Measurements from ENCODE around the gene THRAP3.
A peak's percentile ranks its signal among the peaks of the same experiment; 100 is the strongest.
"Not testable (repeated sequence)": the region's sequence is repeated elsewhere in the genome, so short reads cannot be mapped to it uniquely, and the experiment has no call there.

THRAP3 gene

DNA sequence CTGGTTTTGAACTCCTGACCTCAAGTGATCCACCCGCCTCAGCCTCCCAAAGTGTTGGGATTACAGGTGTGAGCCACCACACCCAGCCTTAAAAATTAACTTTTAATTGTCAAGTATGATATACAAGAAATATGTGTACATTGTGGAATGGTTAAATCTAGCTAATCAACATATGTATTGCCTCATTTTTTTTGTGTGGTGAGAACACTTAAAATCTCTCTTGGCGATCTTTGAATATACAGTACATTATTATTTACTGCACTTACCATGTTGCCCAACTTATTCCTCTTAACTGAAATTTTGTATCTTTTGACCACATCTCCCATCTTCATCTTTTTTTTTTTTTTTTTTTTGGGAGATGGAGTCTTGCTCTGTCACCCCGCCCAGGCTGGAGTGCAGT lies 23.3 kb downstream of the THRAP3 start:
- DNase-seq (ENCODE audit: low read depth): no peak

DNA sequence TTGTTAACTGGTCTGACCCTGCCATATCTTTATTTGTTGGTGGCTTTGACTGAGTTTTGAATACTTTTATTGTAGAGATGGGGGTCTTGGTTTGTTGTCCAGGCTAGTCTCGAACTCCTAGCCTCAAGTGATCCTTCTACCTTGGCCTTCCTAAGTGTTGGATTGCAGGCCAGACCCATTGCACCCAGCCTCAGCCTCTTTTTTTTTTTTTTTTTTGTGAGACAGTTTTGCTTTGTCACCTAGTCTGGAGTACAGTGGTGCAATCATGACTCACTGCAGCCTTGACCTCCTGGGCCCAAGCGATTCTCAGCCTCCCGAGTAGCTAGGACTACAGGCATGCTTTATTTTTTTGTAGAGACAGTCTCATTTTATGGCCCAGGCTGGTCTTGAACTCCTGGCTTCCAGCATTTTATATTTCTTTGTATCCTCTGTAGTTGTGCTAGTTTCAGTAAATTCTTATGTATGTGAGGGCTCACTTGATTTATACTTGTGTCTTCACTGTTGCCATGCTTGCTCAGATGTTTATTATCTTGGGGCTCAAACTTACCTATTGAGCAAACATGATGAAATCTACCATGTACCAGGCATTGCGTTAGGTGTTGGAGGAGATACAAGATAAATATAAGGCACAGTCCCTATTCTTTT lies 24.1 kb downstream of the THRAP3 start:
- DNase-seq (ENCODE audit: low read depth): no peak

DNA sequence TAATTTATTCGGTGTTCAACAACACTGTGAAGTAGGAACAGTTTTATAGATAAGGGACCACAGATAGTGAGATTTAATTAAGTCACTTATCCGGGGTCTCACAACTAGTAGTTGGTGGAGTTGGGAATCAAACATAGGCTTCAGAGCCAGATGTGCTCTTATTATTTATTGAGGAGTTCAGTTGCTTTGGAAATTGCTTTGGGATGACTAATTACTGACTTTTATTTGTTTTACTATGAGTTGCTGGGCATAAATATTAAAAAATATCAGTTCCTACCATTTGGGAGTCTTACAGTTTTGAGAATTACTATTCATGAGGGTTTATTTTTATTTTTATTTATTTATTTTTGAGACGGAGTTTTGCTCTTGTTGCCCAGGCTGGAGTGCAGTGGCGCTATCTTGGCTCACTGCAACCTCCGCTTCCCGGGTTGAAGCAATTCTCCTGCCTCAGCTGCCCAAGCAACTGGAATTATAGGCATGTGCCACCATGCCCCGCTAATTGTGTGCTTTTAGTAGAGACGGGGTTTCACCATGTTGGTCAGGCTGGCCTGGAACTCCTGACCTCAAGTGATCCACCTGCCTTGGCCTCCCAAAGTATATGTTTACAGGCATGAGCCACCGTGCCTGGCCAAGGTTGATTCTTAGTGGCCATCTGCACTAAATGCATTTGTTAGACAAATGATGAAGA lies 27.7 kb downstream of the THRAP3 start:
- no peak for DNase-seq (ENCODE audit: low read depth)

DNA sequence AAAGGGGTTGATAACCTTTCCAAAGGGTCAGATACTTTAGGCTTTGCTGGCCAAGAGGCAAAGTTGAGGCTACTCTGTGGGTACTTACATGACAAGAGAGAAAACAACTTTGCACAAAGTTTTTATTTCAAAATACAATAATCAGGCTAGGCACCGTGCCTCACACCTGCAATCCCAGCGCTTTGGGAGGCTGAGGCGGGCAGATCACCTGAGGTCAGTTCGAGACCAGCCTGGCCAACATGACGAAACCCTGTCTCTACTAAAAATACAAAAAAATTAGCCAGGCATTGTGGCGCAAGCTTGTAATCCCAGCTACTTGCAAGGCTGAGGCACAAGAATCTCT lies 28.2 kb downstream of the THRAP3 start:
- not testable (repeated sequence) for DNase-seq (ENCODE audit: low read depth)

DNA sequence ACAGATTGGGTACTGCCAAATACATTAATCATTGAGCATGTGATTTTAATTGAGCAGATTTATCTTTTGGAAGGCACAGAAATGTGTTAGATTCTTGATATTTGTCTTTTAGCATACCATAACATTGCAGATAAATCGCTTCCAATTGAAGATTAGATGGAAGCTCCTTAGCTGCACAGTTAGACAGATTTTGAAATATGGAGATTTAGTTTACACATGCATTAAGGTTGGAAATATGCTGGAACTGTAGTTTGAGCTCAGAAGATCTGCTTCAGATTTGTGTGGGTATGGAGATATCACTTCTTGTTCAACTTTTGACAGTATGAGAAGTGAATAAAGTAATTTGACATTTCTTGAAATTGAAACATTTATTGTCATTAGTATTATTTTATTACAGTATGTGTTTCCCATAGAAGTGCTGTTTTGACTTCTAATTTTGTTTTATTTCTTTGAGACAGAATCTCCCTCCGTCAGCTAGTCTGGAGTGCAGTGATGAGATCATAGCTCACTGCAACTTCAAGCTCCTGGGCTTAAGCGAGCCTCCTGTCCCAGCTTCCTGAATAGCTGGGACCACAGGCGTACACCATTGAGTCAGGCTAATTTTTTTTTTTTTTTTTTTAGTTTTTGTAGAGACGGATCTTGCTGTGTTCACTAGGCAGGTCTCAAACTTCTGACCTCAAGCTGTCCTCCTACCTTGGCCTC lies 29.1 kb downstream of the THRAP3 start:
- no peak for DNase-seq (ENCODE audit: low read depth)

DNA sequence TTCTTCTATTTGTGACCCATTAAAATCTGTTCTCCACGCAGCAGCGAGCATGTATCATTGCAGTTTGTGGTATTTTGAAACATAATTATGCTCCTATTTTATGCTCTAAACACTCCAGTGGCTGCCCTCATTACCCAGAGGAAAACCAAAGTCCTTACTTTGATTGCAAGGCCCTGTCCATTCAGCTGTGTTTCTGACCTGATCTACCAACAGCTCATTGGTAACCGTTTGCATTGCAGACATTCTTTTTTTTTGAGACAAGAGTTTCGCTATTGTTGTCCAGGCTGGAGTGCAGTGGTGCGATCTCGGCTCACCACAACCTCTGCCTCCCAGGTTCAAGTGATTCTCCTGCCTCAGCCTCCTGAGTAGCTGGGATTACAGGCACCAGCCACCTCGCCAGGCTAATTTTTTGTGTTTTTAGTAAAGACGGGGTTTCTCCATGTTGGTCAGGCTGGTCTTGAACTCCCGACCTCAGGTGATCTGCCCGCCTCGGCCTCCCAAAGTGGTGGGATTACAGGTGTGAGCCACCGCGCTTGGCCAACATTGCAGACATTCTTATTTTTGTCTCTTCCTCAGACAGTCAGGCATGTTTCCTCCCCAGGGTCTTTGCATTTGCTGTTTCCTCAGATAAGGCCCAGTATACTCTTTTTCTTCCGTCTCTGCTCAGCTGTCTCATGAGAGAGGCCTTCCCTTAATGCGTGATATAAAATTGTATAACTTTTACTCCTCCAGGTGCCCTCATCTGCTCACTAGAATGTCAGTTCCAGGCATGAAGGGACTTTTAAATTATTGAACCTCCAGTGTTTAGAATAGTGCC lies 32.5 kb downstream of the THRAP3 start:
- DNase-seq (ENCODE audit: low read depth): no peak

DNA sequence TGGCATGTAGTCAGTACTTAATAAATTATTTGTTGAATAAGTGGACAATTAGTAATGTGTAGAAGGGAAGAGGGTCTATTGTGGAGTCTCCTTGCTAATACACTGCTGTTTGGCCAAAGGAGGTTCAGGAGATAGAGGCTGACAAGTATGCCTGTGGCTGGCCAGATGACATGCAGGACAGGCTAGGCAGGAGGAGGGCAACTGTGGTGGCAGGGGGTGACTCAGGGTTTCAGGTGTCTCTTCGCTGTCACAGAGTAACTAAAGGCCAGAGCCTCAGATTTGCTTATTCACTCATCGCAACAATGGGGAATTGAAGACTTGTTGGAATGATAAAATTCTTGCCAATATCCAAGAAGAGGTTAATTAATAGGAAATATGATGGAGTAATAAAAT lies 33.1 kb downstream of the THRAP3 start:
- no peak for DNase-seq (ENCODE audit: low read depth)

DNA sequence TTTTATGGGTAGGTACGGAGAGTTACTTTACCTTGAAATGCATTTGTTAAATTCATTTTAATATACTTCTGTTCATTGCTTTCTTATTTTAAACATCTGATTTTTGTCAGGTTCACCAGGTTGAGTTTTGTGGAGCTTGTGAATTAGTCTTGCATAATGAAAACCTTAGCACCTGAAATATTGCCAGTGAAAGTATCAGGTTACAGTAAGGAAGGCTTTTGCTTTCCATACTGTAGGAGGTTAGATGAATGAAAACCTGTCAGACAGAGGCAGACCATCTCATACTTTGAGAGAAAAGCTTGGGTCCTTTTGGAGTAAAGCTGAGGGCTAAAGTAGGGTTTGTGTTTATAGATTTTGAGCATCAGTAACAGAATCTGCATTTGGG lies 34.7 kb downstream of the THRAP3 start:
- no peak for DNase-seq (ENCODE audit: low read depth)

DNA sequence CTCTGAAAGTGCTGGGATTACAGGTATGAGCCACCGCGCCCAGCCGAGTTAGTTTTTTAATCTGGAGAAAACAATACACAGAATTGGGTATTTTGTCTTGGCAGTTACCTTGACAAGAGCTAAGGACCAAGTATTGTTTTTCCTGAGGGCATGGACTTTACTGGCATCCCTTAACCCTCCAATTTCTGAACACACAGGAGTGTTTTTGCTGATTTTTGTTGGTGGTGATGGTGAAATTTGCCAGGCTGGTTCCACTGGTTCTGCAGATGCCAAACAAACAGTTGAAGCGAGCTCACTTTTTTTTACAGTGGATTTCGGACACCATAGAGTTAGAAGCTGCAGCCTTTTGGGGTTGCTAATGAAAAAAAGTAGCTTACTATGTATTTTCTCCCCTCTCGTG lies 44.7 kb downstream of the THRAP3 start:
- no peak for DNase-seq (ENCODE audit: low read depth)

DNA sequence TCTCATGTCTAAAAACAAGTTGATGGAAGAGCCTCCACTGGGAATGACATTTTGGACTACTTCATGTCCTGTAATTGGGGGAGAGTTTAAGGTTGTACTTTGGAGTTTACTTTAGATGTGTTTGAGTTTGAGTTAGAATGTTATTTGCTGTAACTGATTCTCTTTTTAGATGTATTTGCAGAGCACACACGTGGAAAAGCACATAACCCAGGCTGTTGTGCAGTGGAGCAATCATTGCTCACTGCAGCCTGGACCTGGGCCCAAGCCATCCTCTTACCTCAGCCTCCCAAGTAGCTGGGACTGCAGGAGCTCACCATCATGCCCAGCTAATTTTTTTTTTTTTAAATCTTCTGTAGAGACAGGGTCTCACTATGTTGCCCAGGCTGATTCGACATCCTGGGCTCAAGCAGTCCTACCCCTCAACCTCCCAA lies 45.2 kb downstream of the THRAP3 start:
- no peak for DNase-seq (ENCODE audit: low read depth)

DNA sequence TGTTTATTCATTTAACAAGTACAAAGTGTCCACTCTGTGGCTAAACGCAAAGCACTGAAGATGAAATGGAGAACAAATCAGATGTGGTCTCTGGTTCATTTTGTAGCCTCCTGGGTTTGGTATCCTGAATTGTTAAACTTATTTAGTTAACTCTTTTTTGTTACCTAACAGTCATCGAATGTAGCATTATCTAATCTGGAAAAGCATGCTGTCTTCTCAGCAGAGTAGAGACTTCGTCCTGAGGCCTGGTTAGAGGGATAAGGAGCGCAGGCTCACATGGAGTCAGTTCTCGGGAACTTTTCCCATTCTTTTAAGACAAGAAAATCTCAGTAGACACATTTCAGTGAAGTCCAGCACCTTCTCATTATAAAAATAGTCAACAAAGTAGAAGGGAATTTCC lies 48.8 kb downstream of the THRAP3 start:
- no peak for DNase-seq (ENCODE audit: low read depth)

DNA sequence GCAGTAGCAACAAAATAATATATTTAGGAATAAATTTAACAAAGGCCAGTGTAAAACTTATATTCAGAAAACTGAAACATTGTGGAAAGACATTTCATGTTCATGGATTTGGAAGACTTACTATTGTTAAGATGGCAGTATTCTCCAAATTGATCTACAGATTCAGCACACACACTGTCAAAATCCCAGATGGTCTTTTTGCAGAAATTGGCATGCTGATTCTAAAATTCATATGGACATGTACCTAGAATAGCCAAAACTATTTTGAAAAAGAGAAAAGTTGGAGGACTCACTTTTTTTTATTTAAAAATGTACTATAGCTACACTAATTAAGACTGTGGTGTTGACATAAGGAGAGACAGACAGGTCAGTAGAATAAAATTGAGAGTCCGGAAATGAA lies 50.0 kb downstream of the THRAP3 start:
- no peak for DNase-seq (ENCODE audit: low read depth)

DNA sequence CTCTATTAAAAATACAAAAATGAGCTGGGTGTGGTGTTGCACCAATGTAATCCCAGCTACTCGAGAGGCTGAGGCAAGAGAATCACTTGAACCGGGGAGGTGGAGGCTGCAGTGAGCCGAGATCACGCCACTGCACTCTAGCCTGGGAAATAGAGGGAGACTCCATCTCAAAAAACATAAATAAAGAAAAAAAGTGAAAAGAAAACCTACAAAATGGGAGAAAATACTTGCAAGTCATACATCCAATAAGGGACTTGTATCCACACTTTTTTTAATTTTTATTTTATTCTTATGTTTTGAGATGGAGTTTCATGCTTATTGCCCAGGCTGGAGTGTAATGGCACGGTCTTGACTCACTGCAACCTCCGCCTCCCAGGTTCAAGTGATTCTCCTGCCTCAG lies 52.4 kb downstream of the THRAP3 start:
- no peak for DNase-seq (ENCODE audit: low read depth)

DNA sequence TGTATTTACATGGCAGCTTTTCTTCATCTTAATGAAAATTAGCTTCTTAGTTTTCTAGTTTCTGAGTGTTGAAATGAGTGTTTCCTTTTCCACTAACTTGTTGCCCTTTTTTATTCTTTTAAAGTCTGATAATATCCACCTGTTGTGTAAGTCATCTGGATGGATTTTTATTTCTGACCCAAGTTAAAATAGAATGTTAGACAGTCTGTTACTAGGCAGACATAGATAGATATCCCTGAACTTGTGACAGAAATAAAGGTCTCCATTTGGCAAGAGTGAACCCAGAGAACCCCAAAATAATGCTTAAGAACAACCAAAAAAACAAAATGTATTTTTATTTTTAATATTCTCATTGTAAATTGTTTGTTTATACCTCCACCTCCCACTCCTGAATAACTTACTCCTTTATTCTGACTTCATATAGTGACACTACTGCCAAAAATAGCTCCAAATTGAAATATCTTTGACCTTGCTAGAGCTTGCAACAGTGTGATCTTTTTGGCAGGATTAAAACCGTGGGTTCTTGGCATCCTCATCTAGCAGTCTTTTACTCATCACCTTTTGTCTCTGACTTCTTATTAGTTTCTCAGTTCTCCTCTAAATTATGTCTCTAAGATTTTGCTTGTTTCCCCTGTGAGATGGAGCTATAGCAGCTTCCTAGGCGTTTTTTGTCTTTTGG lies 55.0 kb downstream of the THRAP3 start:
- no peak for DNase-seq (ENCODE audit: low read depth)

DNA sequence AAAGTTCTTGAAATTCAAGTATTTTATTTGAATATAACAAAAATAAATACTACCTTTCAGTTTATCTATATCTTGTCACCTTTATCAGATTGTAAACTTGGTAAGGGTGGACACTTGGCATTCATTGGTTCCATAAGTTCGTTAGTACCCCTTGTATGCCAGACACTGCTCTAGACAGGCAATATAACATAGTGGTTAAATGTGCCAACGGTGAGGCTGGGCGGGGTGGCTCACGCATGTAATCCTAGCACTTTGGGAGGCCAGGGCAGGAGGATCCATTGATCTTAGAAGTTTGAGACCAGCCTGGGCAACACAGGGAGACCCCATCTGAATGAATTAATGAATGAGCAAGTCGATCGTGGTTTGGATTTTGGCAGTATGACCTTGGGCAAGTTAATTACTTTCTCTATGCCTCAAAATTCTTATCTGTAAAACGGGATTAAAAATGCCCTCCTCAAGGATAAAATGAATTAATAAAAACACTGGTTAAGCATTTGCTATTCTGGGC lies 55.6 kb downstream of the THRAP3 start:
- DNase-seq (ENCODE audit: low read depth): no peak

DNA sequence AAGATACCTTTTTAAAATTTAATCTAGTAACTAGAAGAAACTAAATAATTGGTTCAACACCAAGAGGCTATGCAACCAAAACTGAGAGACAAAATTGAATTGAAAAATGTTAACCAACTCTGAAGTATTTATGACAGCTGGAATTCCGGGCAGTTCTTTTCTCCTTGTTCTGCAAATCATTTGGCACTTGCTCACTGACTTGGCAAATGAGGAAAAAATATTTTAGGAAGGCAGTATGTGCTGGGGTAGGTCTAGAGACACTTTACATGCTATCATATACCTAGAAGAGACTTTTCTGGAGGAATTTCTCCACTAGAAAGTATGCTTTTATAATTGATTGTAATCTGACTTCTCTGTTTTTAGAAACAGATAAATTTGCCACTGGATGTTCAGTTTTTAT lies 59.8 kb downstream of the THRAP3 start:
- DNase-seq (ENCODE audit: low read depth): no peak

DNA sequence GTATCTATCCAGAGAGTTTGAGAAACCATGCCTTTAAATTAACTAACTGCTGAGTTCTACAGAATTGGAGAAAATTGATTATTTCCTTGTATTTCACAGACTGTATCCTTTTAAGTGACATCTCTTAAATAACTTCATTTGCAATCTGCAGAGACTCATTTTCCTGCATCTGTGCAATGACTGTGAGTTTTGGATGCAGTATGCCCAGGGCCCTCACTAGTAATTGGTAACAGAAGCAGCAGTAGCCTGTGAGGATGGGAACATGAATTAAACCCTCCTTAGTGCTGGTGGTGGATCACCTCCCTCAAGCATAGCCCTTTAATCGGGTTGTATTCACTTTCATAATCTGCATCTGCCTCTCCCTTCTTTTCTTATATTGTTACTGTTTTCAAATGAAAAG lies 60.3 kb downstream of the THRAP3 start:
- no peak for DNase-seq (ENCODE audit: low read depth)

DNA sequence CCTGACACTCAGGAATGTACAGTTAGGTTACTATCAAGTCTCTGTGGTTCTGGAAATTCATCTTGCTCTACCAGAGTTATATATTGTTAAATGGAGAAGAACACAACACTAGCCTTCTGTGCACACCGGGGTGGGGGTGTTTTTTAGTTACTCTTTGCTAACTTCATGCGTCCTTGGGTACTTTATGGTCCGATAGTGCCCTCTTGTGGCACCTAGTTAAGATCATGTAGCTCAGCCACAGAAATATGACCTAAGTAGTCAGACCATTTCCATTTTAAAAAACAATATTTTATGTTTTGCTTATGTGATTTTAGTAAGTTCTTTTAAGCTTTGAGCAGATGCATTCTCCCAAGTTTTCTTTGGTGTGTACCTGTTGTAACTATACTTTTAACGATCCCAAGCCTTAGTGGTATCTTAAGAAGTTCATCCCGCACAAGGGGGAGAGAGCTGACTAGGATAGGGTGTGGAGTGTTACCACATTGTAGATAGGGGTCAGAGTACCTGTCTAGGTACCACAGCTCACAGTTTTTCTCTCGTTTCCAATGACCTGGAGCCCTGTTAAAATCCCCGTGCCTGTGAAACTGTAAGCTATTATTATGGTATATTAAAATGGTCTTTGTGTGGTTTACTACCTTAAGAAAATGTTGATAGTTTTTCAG lies 61.3 kb downstream of the THRAP3 start:
- peak; percentile 65 for DNase-seq (ENCODE audit: low read depth)

DNA sequence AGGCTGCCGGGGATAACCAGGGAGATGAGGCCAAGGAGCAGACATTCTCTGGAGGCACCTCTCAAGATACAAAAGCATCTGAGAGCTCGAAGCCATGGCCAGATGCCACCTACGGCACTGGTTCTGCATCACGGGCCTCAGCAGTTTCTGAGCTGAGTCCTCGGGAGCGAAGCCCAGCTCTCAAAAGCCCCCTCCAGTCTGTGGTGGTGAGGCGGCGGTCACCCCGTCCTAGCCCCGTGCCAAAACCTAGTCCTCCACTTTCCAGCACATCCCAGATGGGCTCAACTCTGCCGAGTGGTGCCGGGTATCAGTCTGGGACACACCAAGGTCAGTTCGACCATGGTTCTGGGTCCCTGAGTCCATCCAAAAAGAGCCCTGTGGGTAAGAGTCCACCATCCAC lies 62.6 kb downstream of the THRAP3 start:
- DNase-seq (ENCODE audit: low read depth): no peak

DNA sequence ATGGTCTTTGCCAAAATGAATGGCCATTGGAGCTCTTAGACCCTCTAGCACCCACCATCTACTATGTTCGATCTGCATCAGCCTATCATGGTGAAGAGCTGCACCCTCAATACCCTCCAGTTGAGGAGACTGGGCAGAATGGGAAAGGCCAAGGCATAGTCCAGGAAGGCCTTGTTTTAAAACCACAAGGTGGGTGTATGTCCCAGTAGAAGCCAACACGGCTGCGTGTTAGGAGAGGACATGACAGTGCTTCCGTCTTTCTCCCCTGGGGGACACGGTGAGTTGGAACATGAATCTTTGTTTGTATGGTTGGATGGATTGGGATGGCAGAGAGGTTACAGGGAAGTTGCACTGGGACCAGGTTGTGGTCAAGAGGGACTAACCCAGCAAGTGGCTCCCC lies 63.4 kb downstream of the THRAP3 start:
- DNase-seq (ENCODE audit: low read depth): no peak

DNA sequence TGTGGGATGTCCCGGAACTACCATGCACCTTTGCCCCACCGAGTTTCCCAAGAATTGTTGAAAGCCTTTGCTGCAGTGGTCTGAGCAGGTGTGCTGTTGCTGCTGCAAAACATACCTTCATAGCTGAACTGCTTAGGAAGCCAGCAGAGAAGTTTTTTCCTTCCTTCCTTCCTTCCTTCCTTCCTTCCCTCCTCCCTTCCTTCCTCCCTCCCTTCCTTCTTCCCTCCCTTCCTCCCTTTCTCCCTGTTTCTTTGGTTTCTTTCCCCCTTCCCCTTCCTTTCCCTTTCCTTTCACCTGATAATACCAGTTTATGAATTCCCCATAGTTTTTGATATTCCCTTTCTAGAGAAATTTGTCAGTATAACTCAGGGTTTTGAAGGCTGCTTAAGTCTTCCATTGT lies 71.1 kb downstream of the THRAP3 start:
- DNase-seq (ENCODE audit: low read depth): no peak

All from T follicular helper cell (primary cell).